Esophagus squamous epithelium (tissue), 4 donors: Measurements from ENCODE around the gene ARPC2.
A peak's percentile ranks its signal among the peaks of the same experiment; 100 is the strongest.

Experiments used
- POLR2A ChIP-seq, 4 donors: fragments of 450-650 bp; IDR thresholded peaks; one replicate each; pipeline ENCODE4 v1.6.1; 2017; ENCODE audit warnings: antibody characterized with exemption in 4 of 4, mild to moderate bottlenecking in 4 of 4, moderate library complexity in 3 of 4
- TF ChIP-seq, protein P1 (sequence below), 6 experiments: fragments of 450-650 bp in 4 of 6; fragments of 200-600 bp in 2 of 6; sonication (generic) in 2 of 6; IDR thresholded peaks; one replicate each; pipeline ENCODE4 v1.5.1; 2016 to 2019; ENCODE audit warnings: antibody characterized with exemption in 6 of 6, mild to moderate bottlenecking in 4 of 6, moderate library complexity in 4 of 6

DNA sequence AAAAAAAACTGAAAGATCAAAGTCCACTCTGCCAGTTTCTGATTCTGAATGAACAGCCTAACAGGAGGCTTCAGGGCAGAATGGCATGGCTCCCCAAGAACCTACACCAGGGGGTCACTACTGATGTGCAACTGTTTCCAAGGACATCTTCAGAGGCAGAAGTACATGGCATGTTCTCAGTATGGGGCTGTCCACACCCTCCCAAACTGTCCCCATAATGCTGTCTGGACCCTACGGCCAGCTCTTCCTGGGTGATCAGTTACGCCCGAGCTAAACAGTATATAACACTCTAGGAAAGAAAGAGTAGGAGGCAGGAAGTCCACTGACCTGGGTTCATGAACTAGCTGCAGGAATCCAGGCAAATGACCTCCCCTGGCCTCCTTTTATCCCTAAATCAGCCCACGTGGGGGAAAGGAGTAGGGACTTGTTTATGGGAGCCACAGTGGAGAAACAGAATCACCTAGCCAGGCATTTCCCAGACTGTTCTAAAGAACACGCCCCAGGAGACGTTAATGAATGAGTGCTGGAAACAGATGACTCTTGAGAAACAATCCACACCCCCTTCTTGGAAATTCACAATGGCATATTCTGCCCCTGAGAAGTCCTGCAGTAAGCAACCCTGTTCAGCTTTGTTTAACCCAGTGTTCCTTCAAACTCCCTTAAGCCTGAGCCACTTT is 72.8 kb downstream of the ARPC2 start:
- TF ChIP-seq, protein P1, sequence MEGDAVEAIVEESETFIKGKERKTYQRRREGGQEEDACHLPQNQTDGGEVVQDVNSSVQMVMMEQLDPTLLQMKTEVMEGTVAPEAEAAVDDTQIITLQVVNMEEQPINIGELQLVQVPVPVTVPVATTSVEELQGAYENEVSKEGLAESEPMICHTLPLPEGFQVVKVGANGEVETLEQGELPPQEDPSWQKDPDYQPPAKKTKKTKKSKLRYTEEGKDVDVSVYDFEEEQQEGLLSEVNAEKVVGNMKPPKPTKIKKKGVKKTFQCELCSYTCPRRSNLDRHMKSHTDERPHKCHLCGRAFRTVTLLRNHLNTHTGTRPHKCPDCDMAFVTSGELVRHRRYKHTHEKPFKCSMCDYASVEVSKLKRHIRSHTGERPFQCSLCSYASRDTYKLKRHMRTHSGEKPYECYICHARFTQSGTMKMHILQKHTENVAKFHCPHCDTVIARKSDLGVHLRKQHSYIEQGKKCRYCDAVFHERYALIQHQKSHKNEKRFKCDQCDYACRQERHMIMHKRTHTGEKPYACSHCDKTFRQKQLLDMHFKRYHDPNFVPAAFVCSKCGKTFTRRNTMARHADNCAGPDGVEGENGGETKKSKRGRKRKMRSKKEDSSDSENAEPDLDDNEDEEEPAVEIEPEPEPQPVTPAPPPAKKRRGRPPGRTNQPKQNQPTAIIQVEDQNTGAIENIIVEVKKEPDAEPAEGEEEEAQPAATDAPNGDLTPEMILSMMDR (IDR thresholded peaks at IDR 0.05) = peak in 1 of 6 experiments; percentile 1
- peak in 2 of 4 donors; percentile 39 to 46 for TF ChIP-seq POLR2A (IDR thresholded peaks at IDR 0.05)
